Measurements from ENCODE around the gene SHMT2. TPM values are rescaled to one million over a fixed set of nuclear protein-coding genes. Genes with fewer than 3 reads are reported as not detected.

The SHMT2 gene
- total and polyA plus RNA-seq, 12 donors = 14.3 to 49.8 (median 27.1) TPM

DNA sequence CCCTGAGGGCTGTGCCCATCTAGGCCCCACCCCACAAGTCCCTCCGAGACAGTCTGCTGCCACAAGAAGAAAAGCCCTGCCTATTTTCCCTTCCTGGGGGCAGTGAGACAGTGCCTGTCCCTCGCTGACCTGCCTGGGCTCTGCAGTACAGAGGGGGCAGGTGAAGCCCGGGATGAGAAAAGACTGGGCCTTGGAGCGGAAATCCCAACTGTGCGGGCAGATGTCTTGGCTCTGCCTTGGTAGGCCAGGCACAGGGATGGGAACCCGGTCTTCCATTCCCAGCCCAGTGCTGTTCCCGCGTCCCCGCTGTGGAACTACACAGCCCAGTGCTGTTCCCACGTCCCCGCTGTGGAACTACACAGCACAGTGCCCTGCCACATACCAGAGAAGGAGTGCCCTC, 25.7 kb upstream of the SHMT2 start:
- H3K36me3 ChIP-seq = peaks cover 0 to 100% (median 55%) of the 10 kb centered on the region in 9 donors
- TF ChIP-seq, protein P1, sequence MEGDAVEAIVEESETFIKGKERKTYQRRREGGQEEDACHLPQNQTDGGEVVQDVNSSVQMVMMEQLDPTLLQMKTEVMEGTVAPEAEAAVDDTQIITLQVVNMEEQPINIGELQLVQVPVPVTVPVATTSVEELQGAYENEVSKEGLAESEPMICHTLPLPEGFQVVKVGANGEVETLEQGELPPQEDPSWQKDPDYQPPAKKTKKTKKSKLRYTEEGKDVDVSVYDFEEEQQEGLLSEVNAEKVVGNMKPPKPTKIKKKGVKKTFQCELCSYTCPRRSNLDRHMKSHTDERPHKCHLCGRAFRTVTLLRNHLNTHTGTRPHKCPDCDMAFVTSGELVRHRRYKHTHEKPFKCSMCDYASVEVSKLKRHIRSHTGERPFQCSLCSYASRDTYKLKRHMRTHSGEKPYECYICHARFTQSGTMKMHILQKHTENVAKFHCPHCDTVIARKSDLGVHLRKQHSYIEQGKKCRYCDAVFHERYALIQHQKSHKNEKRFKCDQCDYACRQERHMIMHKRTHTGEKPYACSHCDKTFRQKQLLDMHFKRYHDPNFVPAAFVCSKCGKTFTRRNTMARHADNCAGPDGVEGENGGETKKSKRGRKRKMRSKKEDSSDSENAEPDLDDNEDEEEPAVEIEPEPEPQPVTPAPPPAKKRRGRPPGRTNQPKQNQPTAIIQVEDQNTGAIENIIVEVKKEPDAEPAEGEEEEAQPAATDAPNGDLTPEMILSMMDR (IDR thresholded peaks at IDR 0.05) = no peak
- no peak overlapping the region for H3K27ac ChIP-seq
- no peak overlapping the region for H3K4me3 ChIP-seq
- no peak for DNase-seq
- no peaks in the 10 kb centered on the region for H3K27me3 ChIP-seq
- no peaks in the 10 kb centered on the region for H3K9me3 ChIP-seq
- 84 to 88% methylated on average over 11 of the region's 11 CpGs for WGBS, 2 donors
- intact Hi-C loops (cut with DNase I) = no loop called here
- no peak for ATAC-seq
- H3K4me1 ChIP-seq = peaks cover 7 to 14% (median 10%) of the 10 kb centered on the region in 9 donors

DNA sequence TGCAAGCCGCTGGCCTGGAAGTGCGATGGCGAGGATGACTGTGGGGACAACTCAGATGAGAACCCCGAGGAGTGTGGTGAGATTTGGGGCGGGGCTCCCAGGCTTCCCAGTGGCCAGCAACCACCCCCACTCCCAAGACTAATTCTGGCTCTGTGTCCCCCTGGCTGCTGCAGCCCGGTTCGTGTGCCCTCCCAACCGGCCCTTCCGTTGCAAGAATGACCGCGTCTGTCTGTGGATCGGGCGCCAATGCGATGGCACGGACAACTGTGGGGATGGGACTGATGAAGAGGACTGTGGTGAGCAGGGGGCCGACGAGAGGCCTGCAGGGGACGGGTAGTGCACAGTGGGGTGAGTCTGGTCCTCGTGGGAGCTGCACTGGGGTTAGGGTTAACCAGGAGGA, 25.1 kb upstream of the SHMT2 start:
- Histone ChIP-seq H3K27ac (no peak overlapping the region), H3K27me3 (no peaks in the 10 kb centered on the region), H3K36me3 (peaks cover 0 to 100% (median 48%) of the 10 kb centered on the region in 9 donors), H3K4me3 (no peak overlapping the region), H3K9me3 (no peaks in the 10 kb centered on the region), H3K4me1 (peaks cover 10 to 21% (median 15%) of the 10 kb centered on the region in 9 donors)
- TF ChIP-seq, protein P1 (IDR thresholded peaks at IDR 0.05) = no peak
- DNase-seq = no peak
- no peak for ATAC-seq
- intact Hi-C loops (cut with DNase I) = no loop called here
- WGBS, 2 donors = 92% methylated on average over 19 of the region's 19 CpGs

DNA sequence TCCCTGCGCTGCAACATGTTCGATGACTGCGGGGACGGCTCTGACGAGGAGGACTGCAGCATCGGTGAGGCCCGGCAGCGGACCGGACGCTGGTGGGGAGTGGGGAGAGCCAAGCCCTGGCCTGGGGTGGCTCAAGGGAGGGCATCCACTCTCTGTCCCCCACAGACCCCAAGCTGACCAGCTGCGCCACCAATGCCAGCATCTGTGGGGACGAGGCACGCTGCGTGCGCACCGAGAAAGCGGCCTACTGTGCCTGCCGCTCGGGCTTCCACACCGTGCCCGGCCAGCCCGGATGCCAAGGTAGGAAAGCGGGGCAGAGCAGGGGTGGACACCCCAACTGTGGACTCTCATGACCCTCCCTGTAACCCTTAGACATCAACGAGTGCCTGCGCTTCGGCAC, 24.3 kb upstream of the SHMT2 start:
- H3K9me3 ChIP-seq = no peaks in the 10 kb centered on the region
- H3K36me3 ChIP-seq = peaks cover 0 to 100% (median 44%) of the 10 kb centered on the region in 9 donors
- peaks cover 10 to 24% (median 17%) of the 10 kb centered on the region in 9 donors for H3K4me1 ChIP-seq
- intact Hi-C loops (cut with DNase I) = loop anchor here in 1 of 10 donors (5.0 kb wide), 1 partner anchor 37 kb away; no protein-coding TSS in a partner anchor
- H3K27ac ChIP-seq = no peak overlapping the region
- 96 to 98% methylated on average over 25 to 26 of the region's 26 CpGs for WGBS, 2 donors
- no peak for DNase-seq
- H3K4me3 ChIP-seq = no peak overlapping the region
- H3K27me3 ChIP-seq = no peaks in the 10 kb centered on the region
- ATAC-seq = no peak
- TF ChIP-seq, protein P1 (IDR thresholded peaks at IDR 0.05) = no peak

DNA sequence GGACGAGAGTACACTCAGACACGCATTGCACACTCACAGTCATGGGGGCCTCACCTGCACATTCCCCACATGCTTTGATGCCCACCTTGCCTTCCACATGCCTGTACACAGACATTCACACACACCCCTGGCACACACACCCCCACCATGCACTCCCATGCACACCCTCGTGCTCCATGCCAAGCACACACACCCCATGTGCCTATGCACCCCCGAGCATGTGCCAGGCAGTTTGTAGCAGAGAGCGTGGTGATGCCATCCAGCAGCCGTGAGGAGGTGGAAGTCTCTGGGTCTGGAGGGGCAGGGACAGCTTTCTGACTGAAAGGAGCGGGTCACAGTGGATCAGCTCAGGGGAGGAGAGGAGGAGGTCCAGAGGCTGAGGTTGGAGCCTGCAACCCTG, 23.6 kb upstream of the SHMT2 start:
- Histone ChIP-seq H3K4me3 (no peak overlapping the region), H3K36me3 (peaks cover 0 to 100% (median 39%) of the 10 kb centered on the region in 9 donors), H3K27me3 (no peaks in the 10 kb centered on the region), H3K4me1 (peaks cover 10 to 24% (median 17%) of the 10 kb centered on the region in 9 donors), H3K27ac (no peak overlapping the region), H3K9me3 (no peaks in the 10 kb centered on the region)
- ATAC-seq (no peak), DNase-seq (no peak)
- intact Hi-C loops (cut with DNase I) = loop anchor here in 1 of 10 donors (5.0 kb wide), 1 partner anchor 36 kb away; no protein-coding TSS in a partner anchor
- TF ChIP-seq, protein P1 (IDR thresholded peaks at IDR 0.05) = no peak
- WGBS, 2 donors = 88 to 91% methylated on average over 7 of the region's 7 CpGs

All from heart right ventricle (tissue), 16 donors.